Stimulated activated CD4-positive, alpha-beta T cell treated with anti-CD3 and anti-CD28 coated beads, Interleukin-12 subunit alpha, Interleukin-12 subunit beta, amount 100 ng/mL, for 48 hours (primary cell): ENCODE results near the gene ENKD1.

Source experiments
- DNase-seq, 3 donors: peaks; one replicate each; pipeline ENCODE4 v3.0.0-alpha.2; 2020; ENCODE audit warnings: low read depth in 2 of 3, low spot score in 1 of 3

ENKD1 gene

DNA sequence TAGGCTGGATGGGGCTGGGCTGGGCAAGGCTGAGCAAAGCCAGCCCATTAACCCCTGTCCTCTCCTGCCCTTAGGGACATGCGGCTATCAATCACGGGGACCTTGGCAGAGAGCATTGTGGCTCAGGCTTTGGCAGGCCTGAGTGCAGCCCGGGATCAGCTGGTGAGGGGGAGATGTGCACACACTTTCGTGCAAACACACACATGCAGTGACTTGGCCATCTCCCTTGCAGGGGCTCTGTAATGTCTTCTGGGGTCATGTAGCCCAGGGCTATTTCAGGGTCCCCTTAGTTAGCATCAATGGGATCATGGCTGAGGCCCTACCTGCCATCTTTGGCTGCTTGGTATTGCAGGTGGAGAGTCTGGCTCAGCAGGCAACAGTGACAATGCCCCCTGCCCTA is 14.7 kb downstream of the ENKD1 start:
- no peak for DNase-seq

DNA sequence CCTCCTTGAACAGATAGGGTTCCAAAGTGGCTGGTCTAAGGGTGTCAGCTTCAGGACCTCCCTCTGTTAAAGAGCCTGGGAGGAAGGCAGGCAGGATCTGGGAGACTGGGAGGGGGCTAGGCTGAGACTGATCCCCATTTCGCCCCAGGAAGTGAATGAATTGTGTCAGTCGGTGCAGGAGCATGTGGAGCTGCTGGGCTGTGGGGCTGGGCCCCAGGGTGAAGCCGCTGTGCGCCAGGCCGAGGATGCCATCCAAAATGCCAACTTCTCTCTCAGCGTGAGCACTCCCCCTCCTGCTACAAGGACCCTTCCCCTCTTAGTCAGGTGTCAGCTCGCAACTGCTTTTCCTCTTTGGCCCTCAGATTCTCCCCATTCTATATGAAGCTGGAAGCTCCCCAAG is 15.5 kb downstream of the ENKD1 start:
- no peak for DNase-seq

DNA sequence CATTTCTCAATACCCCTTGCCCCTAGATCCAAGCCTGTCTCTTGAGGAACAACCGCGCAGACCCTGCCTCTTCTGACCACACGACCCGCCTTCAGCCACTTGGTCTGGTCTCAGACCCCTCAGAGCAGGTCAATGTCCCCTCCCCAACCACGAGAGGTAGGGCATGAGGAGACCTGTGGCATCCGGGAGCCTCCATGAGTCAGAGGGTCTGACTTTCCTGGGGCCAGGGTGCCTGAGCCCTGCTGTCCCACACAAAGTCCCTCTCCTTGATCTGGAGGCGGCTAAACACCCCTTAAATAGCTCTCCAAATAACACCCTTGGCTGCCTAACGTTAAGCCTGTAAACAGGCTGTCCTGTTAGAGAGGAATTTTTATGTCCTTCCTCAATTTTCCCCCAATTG is 16.5 kb downstream of the ENKD1 start:
- DNase-seq: no peak

DNA sequence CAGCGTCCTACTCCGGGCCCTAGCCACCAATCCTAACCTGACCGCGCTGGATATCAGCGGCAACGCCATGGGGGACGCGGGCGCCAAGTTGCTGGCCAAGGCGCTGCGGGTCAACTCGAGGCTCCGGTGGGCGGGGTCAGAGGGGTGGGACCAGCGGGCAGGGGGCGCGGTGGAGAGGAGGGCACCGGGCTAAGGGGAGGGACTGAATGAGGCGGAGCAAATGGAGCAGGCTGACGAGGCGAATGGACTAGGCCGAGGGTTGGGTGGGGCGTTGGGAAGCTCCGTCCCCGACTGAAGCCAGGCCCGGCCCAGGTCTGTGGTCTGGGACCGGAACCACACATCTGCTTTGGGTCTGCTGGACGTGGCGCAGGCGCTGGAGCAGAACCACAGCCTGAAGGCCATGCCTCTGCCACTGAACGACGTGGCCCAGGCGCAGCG is 17.0 kb downstream of the ENKD1 start:
- no peak for DNase-seq

DNA sequence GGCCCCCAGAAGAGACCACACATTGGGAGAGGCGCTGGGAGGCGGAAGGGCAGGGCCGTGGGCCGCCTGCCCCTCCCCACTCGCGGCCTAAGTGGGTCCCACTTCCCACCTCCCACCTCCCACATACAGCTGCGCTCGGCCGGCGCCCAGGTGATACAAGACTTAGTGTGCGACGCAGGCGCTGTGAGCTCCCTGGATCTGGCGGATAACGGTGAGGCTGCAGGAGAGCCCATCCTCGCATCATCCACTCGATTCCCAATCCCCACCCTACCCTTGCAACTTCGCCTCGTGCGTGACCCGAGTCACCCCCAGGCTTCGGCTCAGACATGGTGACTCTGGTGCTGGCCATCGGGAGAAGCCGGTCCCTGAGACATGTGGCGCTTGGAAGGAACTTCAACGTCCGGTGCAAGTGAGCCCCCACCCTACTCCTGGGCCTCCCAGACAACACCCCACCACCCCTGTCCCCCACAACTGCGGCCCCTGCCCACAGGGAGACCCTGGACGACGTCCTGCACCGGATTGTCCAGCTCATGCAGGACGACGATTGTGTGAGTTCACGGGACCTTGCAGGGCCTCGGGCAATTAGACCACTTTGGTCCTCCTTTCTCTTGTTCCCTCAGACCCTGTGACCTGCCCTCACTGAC is 17.7 kb downstream of the ENKD1 start:
- DNase-seq: no peak

DNA sequence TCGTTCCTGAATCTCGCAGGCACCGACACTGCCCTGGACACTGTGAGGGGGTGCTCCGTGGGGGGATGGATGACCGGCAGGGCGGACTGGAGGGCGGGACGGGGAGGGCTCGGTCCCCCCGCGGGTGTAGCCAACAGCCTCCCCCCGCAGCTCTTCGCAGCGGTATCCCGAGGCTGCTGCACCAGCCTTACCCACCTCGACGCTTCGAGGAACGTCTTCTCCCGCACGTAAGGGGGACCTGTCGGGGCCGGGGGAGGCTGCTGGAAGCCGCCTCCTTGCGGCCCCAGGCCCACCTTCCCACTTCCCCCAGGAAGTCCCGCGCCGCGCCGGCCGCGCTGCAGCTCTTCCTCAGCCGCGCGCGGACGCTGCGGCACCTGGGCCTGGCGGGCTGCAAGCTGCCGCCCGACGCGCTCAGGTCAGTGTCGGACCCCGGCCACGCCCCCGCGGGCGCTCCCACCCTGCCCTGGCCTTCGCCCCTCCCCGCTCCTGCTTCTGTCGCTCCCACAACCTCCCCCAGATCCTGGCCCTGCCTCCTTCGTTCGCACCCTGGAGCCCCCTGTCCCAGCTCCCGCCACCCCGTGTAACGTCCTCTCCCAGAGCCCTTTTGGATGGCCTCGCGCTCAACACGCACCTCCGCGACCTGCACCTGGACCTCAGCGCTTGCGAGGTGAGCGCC is 18.3 kb downstream of the ENKD1 start:
- no peak for DNase-seq

DNA sequence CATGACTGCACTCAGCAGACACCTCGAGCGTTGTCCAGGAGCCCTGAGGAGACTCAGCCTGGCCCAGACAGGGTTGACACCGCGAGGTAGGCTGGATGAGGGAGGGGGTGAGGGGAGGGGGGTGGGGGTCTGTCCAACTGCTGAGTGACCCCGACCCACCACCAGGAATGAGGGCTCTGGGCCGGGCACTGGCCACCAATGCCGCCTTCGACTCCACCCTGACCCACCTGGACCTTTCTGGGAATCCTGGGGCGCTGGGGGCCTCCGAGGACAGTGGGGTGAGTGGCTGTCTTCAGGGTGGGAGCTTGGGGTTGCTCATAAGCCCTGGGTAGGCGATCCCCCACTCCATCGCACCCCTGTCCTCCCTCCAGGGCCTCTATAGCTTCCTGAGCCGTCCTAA is 18.9 kb downstream of the ENKD1 start:
- no peak for DNase-seq

DNA sequence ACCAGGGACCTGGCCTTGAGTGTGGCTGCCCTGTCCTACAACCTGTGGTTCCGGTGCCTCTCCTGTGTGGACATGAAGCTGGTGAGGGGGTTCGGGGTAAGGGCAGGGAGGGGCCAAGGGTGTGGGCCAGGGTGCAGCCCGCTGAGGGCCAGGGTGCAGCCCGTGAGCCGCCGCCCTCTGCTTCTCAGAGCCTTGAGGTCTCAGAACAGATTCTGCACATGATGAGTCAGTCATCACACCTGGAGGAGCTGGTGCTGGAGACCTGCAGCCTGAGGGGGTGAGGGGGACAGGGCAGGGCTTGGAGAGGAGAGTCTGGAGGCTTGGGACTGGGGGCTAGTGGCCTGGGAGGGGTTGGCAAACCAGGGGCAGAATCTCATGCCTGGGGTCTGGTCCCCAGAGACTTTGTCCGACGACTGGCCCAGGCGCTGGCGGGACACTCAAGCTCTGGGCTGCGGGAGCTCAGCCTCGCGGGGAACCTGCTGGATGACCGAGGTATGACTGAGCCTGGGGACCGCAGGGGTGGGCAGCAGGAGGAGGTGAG is 19.4 kb downstream of the ENKD1 start:
- no peak for DNase-seq

DNA sequence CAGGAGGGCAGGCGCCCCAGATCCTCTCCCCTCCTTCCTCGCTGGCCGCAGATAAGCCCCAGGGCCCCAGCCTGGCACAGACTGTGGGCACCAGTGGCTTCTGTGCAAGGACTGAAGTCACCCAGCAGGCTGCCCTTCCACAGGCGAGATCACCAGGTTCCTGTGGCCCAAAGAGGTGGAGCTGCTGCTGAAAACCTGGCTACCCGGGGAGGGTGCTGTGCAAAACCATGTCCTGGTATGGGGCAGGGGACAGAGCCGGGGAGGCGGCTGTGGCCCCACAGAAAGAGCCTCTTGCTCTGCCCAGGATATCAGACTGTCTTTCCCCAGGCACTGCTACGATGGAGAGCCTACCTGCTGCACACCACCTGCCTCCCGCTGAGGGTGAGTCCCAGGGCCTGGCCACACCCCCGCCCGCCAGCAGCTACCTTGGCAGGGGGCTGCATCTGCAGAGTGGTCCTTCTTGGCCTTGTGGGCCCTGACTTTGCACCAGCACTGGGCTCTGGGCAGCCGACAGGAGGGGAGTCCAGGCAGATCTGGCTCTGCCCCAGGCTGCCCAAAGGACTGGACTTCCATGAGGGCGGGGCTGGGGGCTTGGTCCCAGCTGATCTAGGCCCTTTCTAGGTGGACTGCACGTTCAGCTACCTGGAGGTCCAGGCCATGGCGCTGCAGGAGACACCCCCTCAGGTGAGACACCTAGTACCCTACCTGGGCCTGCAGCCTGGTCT is 21.0 kb downstream of the ENKD1 start:
- no peak for DNase-seq

DNA sequence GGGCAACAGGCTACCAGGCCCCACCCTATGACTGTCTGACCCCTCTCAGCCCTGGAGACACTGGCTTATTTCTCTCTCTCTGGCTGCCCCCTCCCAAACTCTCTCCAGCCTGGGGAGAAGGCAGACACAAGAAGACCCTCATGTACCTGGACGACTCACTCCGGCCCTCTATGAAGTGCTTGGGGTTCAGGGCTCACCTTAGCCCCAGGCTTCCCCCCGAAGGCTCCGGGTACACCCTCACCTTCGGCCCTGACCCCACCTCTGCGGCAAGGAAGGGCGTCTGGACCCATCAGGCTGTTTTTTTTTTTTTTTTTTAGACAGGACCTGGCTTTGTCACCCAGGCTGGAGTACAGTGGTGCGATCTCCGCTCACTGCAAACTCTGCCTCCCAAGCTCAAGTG is 22.5 kb downstream of the ENKD1 start:
- no peak for DNase-seq

DNA sequence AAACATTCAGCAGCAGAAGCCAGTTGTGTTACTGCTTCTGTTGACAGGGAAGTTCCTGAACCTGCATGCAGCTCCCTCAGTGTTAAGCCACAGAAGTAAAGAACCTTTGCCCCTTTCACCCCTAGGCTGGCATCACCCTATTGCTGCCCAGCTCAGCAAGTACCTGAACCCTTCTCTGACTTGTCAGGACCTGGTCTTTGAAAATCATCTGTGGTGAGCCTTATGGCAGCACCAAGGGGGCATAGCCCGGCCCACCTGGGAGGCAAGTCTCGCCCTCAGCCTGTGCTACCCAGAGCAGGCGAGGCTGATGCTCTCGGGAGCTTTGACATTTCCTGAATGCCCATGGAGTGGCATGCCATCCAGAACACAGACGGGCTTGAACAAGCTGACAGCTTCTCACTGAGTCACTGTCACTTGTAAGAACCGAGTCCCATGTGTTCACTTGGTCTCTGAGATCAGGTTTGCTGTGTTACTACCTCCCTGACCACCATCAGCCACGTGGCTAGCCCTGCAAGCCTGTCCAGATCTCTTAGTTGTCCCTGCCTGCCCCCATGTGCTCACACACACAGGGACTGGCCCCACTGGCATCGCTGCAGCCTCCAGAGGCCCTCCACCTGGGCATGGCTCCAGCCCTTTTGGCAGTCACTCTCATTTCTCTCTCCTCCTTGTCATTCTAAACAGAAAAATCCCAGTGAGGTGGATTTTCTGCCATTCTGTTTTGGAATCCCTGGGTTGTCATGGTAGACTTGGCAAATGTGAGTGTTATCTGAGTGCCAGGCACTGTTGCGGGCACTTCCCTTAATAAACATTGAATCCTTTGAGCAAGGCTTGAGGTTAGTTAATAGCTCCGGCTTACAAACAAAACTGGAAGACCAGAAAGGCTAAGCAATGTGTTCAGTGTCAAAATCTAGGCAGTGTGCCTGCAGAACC is 24.5 kb downstream of the ENKD1 start:
- no peak for DNase-seq

DNA sequence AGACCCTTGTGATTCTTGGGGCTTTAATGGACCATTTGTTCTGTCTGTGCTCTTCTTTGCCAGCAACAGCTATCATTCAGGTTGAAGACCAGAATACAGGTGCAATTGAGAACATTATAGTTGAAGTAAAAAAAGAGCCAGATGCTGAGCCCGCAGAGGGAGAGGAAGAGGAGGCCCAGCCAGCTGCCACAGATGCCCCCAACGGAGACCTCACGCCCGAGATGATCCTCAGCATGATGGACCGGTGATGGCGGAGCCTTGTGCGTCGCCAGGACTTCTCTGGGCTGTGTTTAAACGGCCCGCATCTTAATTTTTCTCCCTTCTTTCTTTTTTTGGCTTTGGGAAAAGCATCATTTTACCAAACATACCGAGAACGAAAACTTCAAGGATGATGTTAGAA is 28.9 kb downstream of the ENKD1 start:
- DNase-seq: no peak

DNA sequence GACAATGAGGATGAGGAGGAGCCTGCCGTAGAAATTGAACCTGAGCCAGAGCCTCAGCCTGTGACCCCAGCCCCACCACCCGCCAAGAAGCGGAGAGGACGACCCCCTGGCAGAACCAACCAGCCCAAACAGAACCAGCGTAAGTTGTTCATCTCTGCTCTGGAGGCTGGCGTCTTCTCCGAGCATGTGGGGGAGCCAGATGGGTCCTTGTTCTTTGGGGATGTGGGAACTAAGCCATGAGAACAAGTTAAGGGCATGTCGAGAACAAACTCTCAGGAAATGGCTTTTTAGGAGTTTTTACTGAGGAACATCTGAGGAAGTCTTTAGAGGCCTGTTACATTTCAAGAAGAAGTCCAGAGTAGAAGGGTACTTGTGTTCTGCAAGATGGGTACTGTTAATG is 29.8 kb downstream of the ENKD1 start:
- no peak for DNase-seq

DNA sequence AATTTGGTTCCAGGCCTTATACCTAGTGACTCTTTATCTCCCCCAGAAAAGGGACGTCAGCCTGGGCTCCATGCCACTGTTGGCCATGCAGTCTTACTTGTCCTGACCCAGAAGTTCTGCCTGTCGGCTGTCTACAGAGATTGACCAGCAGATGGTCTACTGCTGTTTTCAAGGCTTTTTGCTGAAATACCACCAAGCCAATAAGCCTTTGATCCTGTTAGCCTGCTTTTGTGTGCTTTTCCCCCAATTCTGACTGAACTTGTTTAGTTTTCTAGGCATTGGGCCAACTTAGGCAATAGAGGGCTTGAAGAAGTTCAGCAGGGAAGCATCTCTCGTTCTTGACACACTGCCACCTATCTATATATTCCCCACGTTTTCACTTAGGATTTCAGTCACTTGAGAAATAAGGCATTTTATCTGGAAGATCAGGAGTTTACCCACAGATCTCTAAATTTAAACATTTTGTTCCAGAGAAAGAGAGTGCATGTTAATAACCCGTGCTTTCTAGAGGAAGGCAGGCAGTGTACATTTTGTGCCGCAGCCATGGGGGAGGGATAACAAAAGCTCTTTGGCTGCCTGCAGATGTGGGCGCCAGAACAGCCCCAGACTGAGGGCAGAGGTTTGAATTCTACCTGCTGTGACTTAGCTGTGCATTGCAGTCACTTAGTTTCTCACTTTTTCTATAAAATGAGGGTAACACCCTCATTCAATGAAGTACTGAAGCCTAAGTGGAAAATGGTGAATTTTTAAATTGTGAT is 34.0 kb downstream of the ENKD1 start:
- DNase-seq: no peak

DNA sequence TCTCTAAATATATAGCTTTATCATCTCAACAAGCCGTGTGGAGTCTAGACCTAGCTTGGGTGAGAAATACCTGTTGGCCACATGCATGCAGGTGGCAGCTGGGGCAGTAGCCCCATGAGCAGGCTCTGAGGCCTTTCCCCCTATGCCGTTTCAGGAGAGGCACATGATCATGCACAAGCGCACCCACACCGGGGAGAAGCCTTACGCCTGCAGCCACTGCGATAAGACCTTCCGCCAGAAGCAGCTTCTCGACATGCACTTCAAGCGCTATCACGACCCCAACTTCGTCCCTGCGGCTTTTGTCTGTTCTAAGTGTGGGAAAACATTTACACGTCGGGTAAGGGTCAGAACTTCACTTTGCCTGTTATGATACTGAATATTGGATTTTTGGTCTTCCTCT is 38.3 kb downstream of the ENKD1 start:
- DNase-seq: no peak

DNA sequence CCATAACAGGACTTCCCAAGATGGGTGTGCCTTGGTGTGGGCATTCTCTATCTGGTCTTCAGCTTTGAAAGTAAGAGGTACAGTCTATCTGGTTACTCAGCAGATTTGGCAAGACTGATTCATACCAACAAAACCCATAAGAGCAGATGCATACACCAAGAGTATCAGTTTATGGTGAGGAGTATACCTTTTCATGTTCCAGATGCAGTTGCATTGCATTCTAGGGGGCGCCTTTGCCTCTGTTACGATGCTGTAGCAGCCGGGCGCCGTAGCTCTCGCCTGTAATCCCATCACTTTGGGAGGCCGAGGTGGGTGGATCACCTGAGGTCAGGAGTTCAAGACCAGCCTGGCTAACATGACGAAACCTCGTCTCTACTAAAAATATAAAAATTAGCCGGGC is 52.7 kb downstream of the ENKD1 start:
- peak in 1 of 3 donors; percentile 4 for DNase-seq
